Measurements from ENCODE around the gene PHLDB3. TPM values are rescaled to one million over a fixed set of nuclear protein-coding genes. Genes with fewer than 3 reads are reported as not detected.

Gene PHLDB3
- total RNA-seq, result 9.6 and 10.2 TPM in 2 replicates

DNA sequence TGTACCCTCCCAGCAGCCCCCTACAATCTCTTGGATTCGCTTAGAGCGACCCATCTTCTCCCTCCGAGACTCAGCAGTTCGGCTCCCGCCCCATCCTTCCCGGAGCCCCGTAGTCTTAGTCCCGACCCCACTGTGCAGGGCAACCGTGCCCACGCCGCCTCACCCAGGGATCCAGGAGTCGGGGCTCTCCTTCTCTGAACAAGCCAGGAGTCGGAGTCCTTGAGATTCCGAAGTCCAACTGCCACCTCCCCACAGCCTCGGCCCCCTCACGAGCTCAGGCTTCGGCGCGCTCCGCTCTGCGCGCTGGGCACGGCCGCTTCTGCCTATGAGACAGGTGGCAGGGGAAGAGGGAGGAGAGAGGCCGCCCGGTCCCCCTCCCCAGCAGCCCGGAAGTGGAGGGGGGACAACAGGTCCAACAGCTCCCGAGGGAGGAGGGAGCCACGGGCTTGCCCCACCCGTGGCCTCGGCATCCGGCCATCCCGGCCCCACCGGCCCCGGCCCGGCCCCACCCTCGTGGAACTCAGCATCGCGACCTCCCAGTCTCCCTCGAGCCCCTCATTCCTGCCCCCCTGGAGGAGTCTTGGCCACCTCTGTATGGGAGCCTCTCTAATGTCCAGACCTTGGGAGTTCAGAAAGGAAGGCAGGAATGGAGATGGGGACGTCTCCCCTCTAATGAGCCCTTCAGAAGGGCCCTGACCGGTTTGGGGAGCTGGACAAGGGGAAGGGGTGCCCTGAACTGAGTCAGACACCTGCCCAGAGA is at the start of gene PHLDB3:
PHLDB3 (minus strand) TSS at position 321 of the 760 bp plus-strand sequence. CDS start 628 bp downstream, outside the sequence.

GRCh38 chr19:43532962-43533545 is 28.5 kb upstream of the PHLDB3 start, which contains the start of gene ZNF575:
Gene ZNF575 (plus strand): TSS chr19:43533188. CDS start chr19:43534423, 1,235 bp downstream.

DNA sequence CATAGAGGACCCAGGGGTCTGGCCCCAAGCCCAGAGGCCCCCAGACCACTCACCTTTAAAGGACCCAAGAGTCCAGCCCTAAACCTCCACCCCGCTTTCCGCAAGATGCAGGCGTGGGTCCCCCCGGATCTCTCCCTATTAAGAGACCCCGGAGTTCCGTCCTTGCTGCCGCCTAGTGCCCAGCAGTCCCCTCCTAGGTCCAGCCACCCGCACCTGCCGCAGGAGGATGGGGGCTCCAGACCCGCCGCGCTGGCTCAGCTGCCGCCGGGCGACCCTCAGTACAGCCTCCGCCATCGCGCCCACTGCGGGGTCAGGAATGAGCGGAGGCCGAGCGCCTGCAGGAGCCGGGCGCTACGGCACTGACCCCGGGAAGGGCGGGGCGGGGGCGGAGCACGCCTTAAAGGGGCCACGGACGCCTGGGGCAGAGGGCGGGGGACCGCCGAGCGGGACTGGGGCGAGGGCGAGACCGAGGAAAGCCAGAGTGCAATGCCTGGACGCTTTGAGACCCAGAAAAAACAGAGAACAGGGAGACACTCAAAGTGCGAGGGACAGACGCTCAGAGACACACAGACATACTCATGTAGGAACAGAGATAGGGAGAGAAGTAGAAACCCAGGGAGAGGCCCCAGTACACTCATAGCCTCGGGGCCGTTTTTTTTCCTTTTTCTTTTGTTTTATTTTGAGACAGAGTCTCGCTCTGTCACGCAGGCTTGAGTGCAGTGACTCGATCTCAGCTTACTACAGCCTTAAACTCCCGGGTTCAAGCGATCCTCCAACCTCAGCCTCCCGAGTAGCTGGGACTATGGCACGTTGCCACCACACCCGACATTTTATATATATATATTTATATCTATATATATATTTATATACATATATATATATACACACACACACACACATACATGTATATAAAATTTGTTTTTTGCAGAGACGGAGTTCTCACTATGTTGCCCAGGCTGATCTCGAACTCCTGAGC is 22.6 kb upstream of the PHLDB3 start, which contains the start of gene ETHE1:
ETHE1 (minus strand) TSS at position 318 of the 976 bp plus-strand sequence; CDS start at position 294, 24 bp downstream.

GRCh38 chr19:43465468-43466120 is 39.0 kb downstream of the PHLDB3 start, which contains the start of gene LYPD3:
Gene LYPD3 (minus strand): TSS chr19:43465608. CDS start chr19:43465571, 37 bp downstream.

Other genes with a start within 250 kb of the PHLDB3 start
- gene PSG9, start 235.2 kb downstream of the PHLDB3 start, total RNA-seq, result not detected in 2 replicates
- not detected in 2 replicates for gene CD177, start 151.1 kb downstream of the PHLDB3 start, total RNA-seq
- gene TEX101, start 89.9 kb downstream of the PHLDB3 start, total RNA-seq, result not detected in 2 replicates
- not detected in 2 replicates for gene LYPD3, start 39.1 kb downstream of the PHLDB3 start, total RNA-seq
- gene ETHE1, start 22.5 kb upstream of the PHLDB3 start, total RNA-seq, result 41.2 and 59.2 TPM in 2 replicates
- gene ZNF575, start 28.4 kb upstream of the PHLDB3 start, total RNA-seq, result 0.20 and 0.37 TPM in 2 replicates
- gene XRCC1, start 70.8 kb upstream of the PHLDB3 start, total RNA-seq, result 16.2 and 20.9 TPM in 2 replicates
- 2.0 and 3.3 TPM in 2 replicates for gene PINLYP, start 71.1 kb upstream of the PHLDB3 start, total RNA-seq
- 8.8 and 11.9 TPM in 2 replicates for gene IRGQ, start 91.4 kb upstream of the PHLDB3 start, total RNA-seq
- 10.9 and 12.1 TPM in 2 replicates for gene ZNF576, start 91.8 kb upstream of the PHLDB3 start, total RNA-seq
- gene SRRM5, start 107.3 kb upstream of the PHLDB3 start, total RNA-seq, result 0.37 TPM in 1 of 2 replicates, not detected in the other
- 13.3 and 20.2 TPM in 2 replicates for gene ZNF428, start 114.9 kb upstream of the PHLDB3 start, total RNA-seq
- 0.37 and 0.59 TPM in 2 replicates for gene CADM4, start 135.1 kb upstream of the PHLDB3 start, total RNA-seq
- 105 and 114 TPM in 2 replicates for gene PLAUR, start 165.4 kb upstream of the PHLDB3 start, total RNA-seq
- gene IRGC, start 211.3 kb upstream of the PHLDB3 start, total RNA-seq, result not detected in 2 replicates